Lower lobe of right lung (tissue), 2 donors: Measurements from ENCODE around the gene RBM20. TPM values are rescaled to one million over a fixed set of nuclear protein-coding genes. Genes with fewer than 3 reads are reported as not detected.

Experiments used
- ATAC-seq, 2 donors: fragments of 200-7000 bp; cut with Tn5 transposase; one replicate each; pipeline ENCODE4 v1.9.1; 2020 to 2022; ENCODE audit warnings: mild to moderate bottlenecking in 2 of 2, moderate library complexity in 2 of 2
- DNase-seq: peaks from one replicate; pipeline ENCODE4 v3.0.0-alpha.2; 2020
- H3K27ac ChIP-seq: fragments of 200-600 bp; one replicate; pipeline ENCODE4 v1.8.0; 2022
- H3K27me3 ChIP-seq: fragments of 200-600 bp; one replicate; pipeline ENCODE4 v1.8.0; 2022; ENCODE audit warnings: low read depth
- H3K36me3 ChIP-seq: fragments of 200-600 bp; one replicate; pipeline ENCODE4 v1.8.0; 2022; ENCODE audit warnings: mild to moderate bottlenecking
- H3K4me1 ChIP-seq: fragments of 200-600 bp; one replicate; pipeline ENCODE4 v1.8.0; 2022
- H3K4me3 ChIP-seq: fragments of 200-600 bp; one replicate; pipeline ENCODE4 v1.8.0; 2022; ENCODE audit warnings: mild to moderate bottlenecking
- H3K9me3 ChIP-seq: fragments of 200-600 bp; one replicate; pipeline ENCODE4 v1.8.0; 2022
- CTCF ChIP-seq: fragments of 200-600 bp; IDR thresholded peaks from one replicate; pipeline ENCODE4 v1.8.0; 2022; ENCODE audit warnings: antibody characterized with exemption, mild to moderate bottlenecking
- intact Hi-C: fragments of 100-400 bp; cut with DNase I; formaldehyde crosslinking; loops from one replicate; pipeline ENCODE4 v1.11.0; 2022
- total RNA-seq: library from RNA; stranded (reverse); fragmentation: NEBNext Ultra II Directional; extraction: Animal tissue kit (Norgen Biotek cat#: 25700); gene quantifications from one replicate; pipeline ENCODE4 v1.2.1, GENCODE V29; 2021
- donor health status: DM: no; HTN: yes; CAD: no; lungs with severe emphysema.

RBM20 gene
- total RNA-seq, 1 donor from 2014 or later: 1.0 TPM

- intact Hi-C loops: no loop called here
- Histone ChIP-seq H3K27ac (no peak overlapping the region), H3K4me3 (no peak overlapping the region), H3K36me3 (no peaks in the 10 kb centered on the region), H3K4me1 (peaks cover 10% of the 10 kb centered on the region), H3K27me3 (no peaks in the 10 kb centered on the region), H3K9me3 (no peaks in the 10 kb centered on the region)
- ATAC-seq (peak; percentile 74 to 85), DNase-seq (no peak)
- no peak for TF ChIP-seq CTCF
Measured at GRCh38 chr10:110793128-110793812, 149.1 kb downstream of the RBM20 start.

GRCh38 chr10:110793886-110794285 lies 149.8 kb downstream of the RBM20 start:
- Histone ChIP-seq H3K27me3 (no peaks in the 10 kb centered on the region), H3K4me3 (no peak overlapping the region), H3K4me1 (peaks cover 10% of the 10 kb centered on the region), H3K27ac (no peak overlapping the region), H3K9me3 (no peaks in the 10 kb centered on the region), H3K36me3 (no peaks in the 10 kb centered on the region)
- TF ChIP-seq CTCF: no peak
- no peak for DNase-seq
- intact Hi-C loops: no loop called here
- ATAC-seq: peak; percentile 73 to 88

GRCh38 chr10:110794808-110795207 lies 150.7 kb downstream of the RBM20 start:
- ATAC-seq (peak in 1 of 2 donors; percentile 34), DNase-seq (no peak)
- TF ChIP-seq CTCF: no peak
- peaks cover 10% of the 10 kb centered on the region for H3K4me1 ChIP-seq
- no peak overlapping the region for H3K27ac ChIP-seq
- H3K36me3 ChIP-seq: no peaks in the 10 kb centered on the region
- no peak overlapping the region for H3K4me3 ChIP-seq
- intact Hi-C loops: no loop called here
- H3K9me3 ChIP-seq: no peaks in the 10 kb centered on the region
- H3K27me3 ChIP-seq: no peaks in the 10 kb centered on the region

- no peaks in the 10 kb centered on the region for H3K27me3 ChIP-seq
- no peak for TF ChIP-seq CTCF
- DNase-seq (no peak), ATAC-seq (no peak)
- H3K9me3 ChIP-seq: no peaks in the 10 kb centered on the region
- H3K4me1 ChIP-seq: peaks cover 4% of the 10 kb centered on the region
- no peak overlapping the region for H3K27ac ChIP-seq
- H3K4me3 ChIP-seq: no peak overlapping the region
- H3K36me3 ChIP-seq: no peaks in the 10 kb centered on the region
- intact Hi-C loops: no loop called here
Measured at GRCh38 chr10:110797416-110797815, 153.3 kb downstream of the RBM20 start.

GRCh38 chr10:110798340-110798739 lies 154.2 kb downstream of the RBM20 start:
- Histone ChIP-seq H3K9me3 (no peaks in the 10 kb centered on the region), H3K4me1 (peaks cover 13% of the 10 kb centered on the region), H3K4me3 (no peak overlapping the region), H3K27me3 (no peaks in the 10 kb centered on the region), H3K27ac (no peak overlapping the region), H3K36me3 (no peaks in the 10 kb centered on the region)
- intact Hi-C loops: no loop called here
- TF ChIP-seq CTCF: no peak
- no peak for ATAC-seq
- DNase-seq: no peak
